Tibial nerve (tissue), 4 donors: ENCODE data around the gene ANKRD26. TPM values are rescaled to one million over a fixed set of nuclear protein-coding genes. Genes with fewer than 3 reads are reported as not detected.
"Not testable (repeated sequence)": the region's sequence is repeated elsewhere in the genome, so short reads cannot be mapped to it uniquely, and the experiment has no call there.

Experiments
- DNase-seq, 2 donors: peaks; one replicate each; pipeline ENCODE4 v3.0.0-alpha.2; 2019; ENCODE audit warnings: low spot score in 2 of 2
- H3K27ac ChIP-seq, 4 donors: fragments of 200-600 bp; sonication (generic) in 3 of 4; one replicate each; pipeline ENCODE4 v1.5.1; 2017 to 2019; ENCODE audit warnings: mild to moderate bottlenecking in 1 of 4
- H3K27me3 ChIP-seq, 2 donors: fragments of 200-600 bp; sonication (generic) in 1 of 2; one replicate each; pipeline versions ENCODE4 v1.5.1 to v1.6.0; 2017 to 2019
- H3K36me3 ChIP-seq, 3 donors: fragments of 200-600 bp; sonication (generic); one replicate each; pipeline ENCODE4 v1.5.1; 2018 to 2019
- H3K4me1 ChIP-seq, 4 donors: fragments of 200-600 bp; sonication (generic) in 3 of 4; one replicate each; pipeline ENCODE4 v1.5.1; 2017 to 2019
- H3K4me3 ChIP-seq, 4 donors: fragments of 200-600 bp; sonication (generic) in 3 of 4; one replicate each; pipeline ENCODE4 v1.5.1; 2017 to 2019; ENCODE audit warnings: mild to moderate bottlenecking in 1 of 4, moderate library complexity in 1 of 4
- H3K9me3 ChIP-seq, 4 donors: fragments of 200-600 bp; sonication (generic) in 3 of 4; one replicate each; pipeline ENCODE4 v1.5.1; 2017 to 2019
- CTCF ChIP-seq, 5 experiments: fragments of 200-600 bp in 3 of 5; fragments of 450-650 bp in 2 of 5; sonication (generic) in 3 of 5; IDR thresholded peaks; one replicate each; pipeline ENCODE4 v1.5.1; 2016 to 2019; ENCODE audit warnings: antibody characterized with exemption in 5 of 5, mild to moderate bottlenecking in 3 of 5, moderate library complexity in 2 of 5
- EP300 ChIP-seq, 2 donors: sonication (generic); formaldehyde crosslinking; IDR thresholded peaks; one replicate each; pipeline ENCODE4 v1.6.1; 2017; ENCODE audit warnings: antibody characterized with exemption in 2 of 2, mild to moderate bottlenecking in 1 of 2
- POLR2A ChIP-seq, 2 donors: fragments of 450-650 bp; IDR thresholded peaks; one replicate each; pipeline ENCODE4 v1.6.1; 2017; ENCODE audit warnings: antibody characterized with exemption in 2 of 2, mild to moderate bottlenecking in 2 of 2, moderate library complexity in 2 of 2
- WGBS, 2 donors: methylation state at CpG; one replicate each; pipeline ENCODE4 v1.1.5; 2018; 5-methylcytosine and 5-hydroxymethylcytosine counted together
- total RNA-seq, 4 donors: library from RNA; depleted of rRNA; stranded (reverse); fragments of >200 nt; gene quantifications; one replicate each; pipeline ENCODE4 v1.1.0, GENCODE V29; 2016

Gene ANKRD26
- total RNA-seq, 4 donors from 2014 or later = 10.7 to 24.3 (median 12.8) TPM

DNA sequence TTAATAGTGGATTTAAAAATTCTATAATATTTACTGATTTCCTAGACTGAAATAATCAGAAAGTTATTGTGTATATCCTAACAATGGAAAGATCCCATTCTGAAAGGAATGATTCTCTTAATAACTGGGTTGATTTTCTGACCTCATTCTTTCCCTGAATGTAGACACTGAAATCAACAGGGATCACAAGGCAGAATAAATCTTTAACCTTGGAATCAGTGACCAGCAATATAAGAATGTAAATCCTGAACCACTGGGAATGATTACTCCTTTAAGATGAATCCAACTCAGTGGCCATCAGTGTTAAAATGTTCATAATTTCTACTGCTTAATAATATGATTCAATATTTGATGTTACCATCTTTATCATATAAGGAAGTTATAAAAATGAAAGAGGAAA, 47.6 kb downstream of the ANKRD26 start:
- Histone ChIP-seq H3K4me1 (no peaks in the 10 kb centered on the region), H3K27ac (no peak overlapping the region), H3K27me3 (no peaks in the 10 kb centered on the region), H3K9me3 (no peaks in the 10 kb centered on the region), H3K36me3 (peaks cover 0 to 59% (median 0%) of the 10 kb centered on the region in 3 donors), H3K4me3 (no peak overlapping the region)
- DNase-seq = no peak
- no peak for TF ChIP-seq EP300 (IDR thresholded peaks at IDR 0.05)

GRCh38 chr10:27045247-27045646, 55.0 kb downstream of the ANKRD26 start:
- H3K27me3 ChIP-seq, H3K4me1 ChIP-seq, H3K9me3 ChIP-seq, DNase-seq, H3K4me3 ChIP-seq, H3K27ac ChIP-seq: not testable (repeated sequence)
- WGBS, 2 donors = 89 to 92% methylated on average over 4 of the region's 4 CpGs
- H3K36me3 ChIP-seq = peaks cover 0 to 77% (median 0%) of the 10 kb centered on the region in 3 donors

DNA sequence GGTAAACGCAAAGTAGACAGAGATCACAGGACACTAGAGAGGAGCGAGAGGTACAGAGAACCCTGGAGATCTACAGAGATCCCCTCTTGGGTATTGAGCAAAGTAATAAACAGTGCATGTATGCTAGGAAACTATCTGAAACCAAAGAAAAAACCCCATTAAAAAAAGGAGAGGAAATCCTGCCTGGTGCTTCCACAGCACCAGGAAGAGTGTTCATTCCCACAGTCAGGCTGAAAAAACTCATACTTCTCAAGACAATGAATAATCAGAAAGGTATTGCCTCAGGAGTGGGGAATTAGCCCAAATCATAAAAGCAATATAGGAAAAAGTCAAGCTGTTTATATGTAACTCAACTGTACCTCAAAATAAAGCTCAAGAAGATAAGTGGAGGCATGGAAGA, 59.1 kb downstream of the ANKRD26 start:
- no peak for DNase-seq
- Histone ChIP-seq H3K27me3 (no peaks in the 10 kb centered on the region), H3K4me3 (no peak overlapping the region), H3K9me3 (no peaks in the 10 kb centered on the region), H3K36me3 (peaks cover 0 to 65% (median 0%) of the 10 kb centered on the region in 3 donors), H3K4me1 (no peaks in the 10 kb centered on the region), H3K27ac (no peak overlapping the region)
- 82 to 86% methylated on average over 2 of the region's 2 CpGs for WGBS, 2 donors
- TF ChIP-seq EP300 (IDR thresholded peaks at IDR 0.05) (no peak), CTCF (IDR thresholded peaks at IDR 0.05) (no peak), POLR2A (IDR thresholded peaks at IDR 0.05) (no peak)

- Histone ChIP-seq H3K4me1 (no peaks in the 10 kb centered on the region), H3K27ac (no peak overlapping the region), H3K27me3 (no peaks in the 10 kb centered on the region), H3K4me3 (no peak overlapping the region), H3K36me3 (peaks cover 0 to 58% (median 0%) of the 10 kb centered on the region in 3 donors), H3K9me3 (no peaks in the 10 kb centered on the region)
- DNase-seq = no peak
- WGBS, 2 donors = 95 to 97% methylated on average over 5 of the region's 5 CpGs
- TF ChIP-seq EP300 (IDR thresholded peaks at IDR 0.05) (no peak), CTCF (IDR thresholded peaks at IDR 0.05) (no peak), POLR2A (IDR thresholded peaks at IDR 0.05) (no peak)
Measured at GRCh38 chr10:27038168-27038567, 62.1 kb downstream of the ANKRD26 start.

GRCh38 chr10:27035163-27035562, 65.1 kb downstream of the ANKRD26 start:
- peaks cover 0 to 53% (median 0%) of the 10 kb centered on the region in 3 donors for H3K36me3 ChIP-seq
- no peaks in the 10 kb centered on the region for H3K4me1 ChIP-seq
- H3K9me3 ChIP-seq = no peaks in the 10 kb centered on the region
- H3K4me3 ChIP-seq = no peak overlapping the region
- no peak for TF ChIP-seq EP300 (IDR thresholded peaks at IDR 0.05)
- TF ChIP-seq POLR2A (IDR thresholded peaks at IDR 0.05) = no peak
- no peak for TF ChIP-seq CTCF (IDR thresholded peaks at IDR 0.05)
- DNase-seq = no peak
- H3K27ac ChIP-seq = no peak overlapping the region
- WGBS, 2 donors = 78 to 80% methylated on average over 5 of the region's 5 CpGs
- no peaks in the 10 kb centered on the region for H3K27me3 ChIP-seq

DNA sequence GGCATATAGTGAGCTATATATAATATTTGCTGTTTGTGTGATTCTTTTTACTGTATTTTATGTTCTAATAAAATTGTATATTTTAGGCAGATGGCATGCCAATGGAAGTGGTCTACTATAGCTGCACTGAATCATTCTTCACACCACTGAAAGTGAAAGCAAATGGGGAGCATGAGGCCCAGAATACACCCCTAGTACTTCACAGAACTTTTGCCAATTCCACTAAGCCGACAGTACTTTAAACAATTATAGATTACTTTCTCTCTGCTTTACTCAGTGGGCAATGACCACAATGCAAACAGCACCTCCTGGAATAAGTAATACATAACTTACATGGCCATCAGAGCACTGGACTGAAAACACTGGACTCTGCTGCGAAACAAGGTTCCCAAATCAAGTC, 70.2 kb downstream of the ANKRD26 start:
- Histone ChIP-seq H3K36me3 (peaks cover 0 to 70% (median 0%) of the 10 kb centered on the region in 3 donors), H3K4me3 (no peak overlapping the region), H3K27ac (no peak overlapping the region), H3K9me3 (no peaks in the 10 kb centered on the region), H3K27me3 (no peaks in the 10 kb centered on the region), H3K4me1 (no peaks in the 10 kb centered on the region)
- TF ChIP-seq CTCF (IDR thresholded peaks at IDR 0.05) = no peak
- no peak for DNase-seq
- WGBS, 2 donors = 97% methylated on average over 2 of the region's 2 CpGs
